ENCODE measurements around the gene PML.
"Not testable (repeated sequence)": the region's sequence is repeated elsewhere in the genome, so short reads cannot be mapped to it uniquely, and the experiment has no call there.

Gene PML

DNA sequence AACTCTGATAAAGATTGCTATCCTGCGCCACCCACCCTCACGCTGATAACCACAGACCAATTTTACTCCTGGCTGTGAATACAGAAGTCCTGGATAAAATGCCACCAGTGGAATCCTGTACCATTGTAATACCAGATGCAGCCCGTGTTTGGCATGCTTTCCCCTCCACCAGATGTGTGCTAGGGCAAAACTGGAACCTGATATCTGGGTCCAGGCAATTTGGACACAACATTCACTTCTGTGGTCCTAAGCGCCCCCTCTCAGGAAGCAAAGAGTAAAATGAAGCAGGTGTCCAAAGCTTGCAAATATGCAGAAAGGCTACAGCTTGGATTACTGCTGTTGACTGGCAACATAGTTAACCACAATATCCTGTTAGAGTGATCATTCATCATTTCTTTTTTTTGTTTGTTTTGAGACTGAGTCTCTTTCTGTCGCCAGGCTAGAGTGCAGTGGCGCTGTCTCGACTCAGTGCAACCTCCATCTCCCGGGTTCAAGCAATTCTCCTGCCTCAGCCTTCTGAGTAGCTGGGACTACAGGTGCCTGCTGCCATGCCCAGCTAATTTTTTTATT is 35.4 kb upstream of the PML start:
- H3K36me3 ChIP-seq (ENCODE audit: control insufficient read depth, insufficient read depth, low read length): no peaks in the 10 kb centered on the region
- H3K4me3 ChIP-seq (ENCODE audit: extremely low read depth, insufficient read depth, low read length, poor library complexity, severe bottlenecking): no peak overlapping the region
- no peaks in the 10 kb centered on the region for H3K4me1 ChIP-seq (ENCODE audit: control insufficient read depth, insufficient read depth, low read length, poor library complexity, severe bottlenecking)
- WGBS, 2 experiments (ENCODE audit: insufficient coverage in 2 of 2): 84 to 88% methylated on average over 5 to 8 of the region's 8 CpGs
- no peak overlapping the region for H3K27ac ChIP-seq (ENCODE audit: low read depth, low read length, severe bottlenecking)
- H3K9me3 ChIP-seq (ENCODE audit: control insufficient read depth, low read length): no peaks in the 10 kb centered on the region

DNA sequence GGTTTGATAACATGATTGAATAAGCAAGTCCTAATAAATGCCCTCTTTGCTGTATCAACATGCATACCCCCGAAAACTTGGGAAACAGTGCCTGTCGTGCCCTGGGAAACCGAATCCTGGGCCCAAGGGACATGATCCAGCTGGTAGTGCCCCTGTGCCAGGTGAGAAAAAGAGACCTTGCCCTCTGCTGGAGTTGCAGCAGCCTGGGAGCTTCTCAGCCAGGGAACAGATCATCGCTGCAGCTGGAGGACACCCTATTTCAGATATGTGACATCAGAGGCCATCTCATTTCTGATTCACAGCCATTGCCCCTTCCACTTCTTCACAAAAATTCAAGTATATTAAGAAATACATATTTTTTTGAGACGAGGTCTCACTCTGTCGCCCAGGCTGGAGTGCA is 34.7 kb upstream of the PML start:
- WGBS, 2 experiments (ENCODE audit: insufficient coverage in 2 of 2): 71 to 87% methylated on average over 4 to 6 of the region's 6 CpGs
- H3K27ac ChIP-seq (ENCODE audit: low read depth, low read length, severe bottlenecking): no peak overlapping the region
- H3K4me1 ChIP-seq (ENCODE audit: control insufficient read depth, insufficient read depth, low read length, poor library complexity, severe bottlenecking): peaks cover under 1% of the 10 kb centered on the region
- no peak overlapping the region for H3K4me3 ChIP-seq (ENCODE audit: extremely low read depth, insufficient read depth, low read length, poor library complexity, severe bottlenecking)
- H3K36me3 ChIP-seq (ENCODE audit: control insufficient read depth, insufficient read depth, low read length): no peaks in the 10 kb centered on the region
- H3K9me3 ChIP-seq (ENCODE audit: control insufficient read depth, low read length): no peaks in the 10 kb centered on the region

DNA sequence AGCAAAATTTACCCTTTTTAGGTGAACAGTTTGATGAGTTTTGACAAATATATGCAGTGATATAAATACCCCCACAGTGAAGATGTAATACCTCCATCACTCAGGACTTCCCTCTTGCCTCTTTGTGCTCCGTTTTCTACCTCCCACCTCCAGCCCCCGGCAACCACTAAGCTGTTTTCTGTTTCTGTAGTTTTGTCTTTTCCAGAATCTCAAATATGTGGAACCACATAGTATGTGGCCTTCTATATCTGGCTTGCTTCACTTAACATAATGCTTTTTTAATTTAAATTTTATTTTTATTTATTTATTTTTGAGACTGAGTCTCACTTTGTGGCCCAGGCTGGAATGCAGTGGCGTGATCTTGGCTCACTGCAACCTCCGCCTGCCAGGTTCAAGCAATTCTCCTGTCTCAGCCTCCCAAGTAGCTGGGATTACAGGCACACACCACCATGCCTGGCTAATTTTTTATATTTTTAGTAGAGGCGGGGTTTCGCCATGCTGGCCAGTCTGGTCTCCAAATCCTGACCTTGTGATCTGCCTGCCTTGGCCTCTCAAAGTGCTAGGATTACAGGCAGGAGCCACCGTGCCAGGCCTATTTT is 33.9 kb upstream of the PML start:
- WGBS, 2 experiments (ENCODE audit: insufficient coverage in 2 of 2): 92 to 93% methylated on average over 3 to 6 of the region's 7 CpGs
- not testable (repeated sequence) for H3K4me1 ChIP-seq (ENCODE audit: control insufficient read depth, insufficient read depth, low read length, poor library complexity, severe bottlenecking); H3K27ac ChIP-seq (ENCODE audit: low read depth, low read length, severe bottlenecking); H3K4me3 ChIP-seq (ENCODE audit: extremely low read depth, insufficient read depth, low read length, poor library complexity, severe bottlenecking); H3K9me3 ChIP-seq (ENCODE audit: control insufficient read depth, low read length); H3K36me3 ChIP-seq (ENCODE audit: control insufficient read depth, insufficient read depth, low read length)

DNA sequence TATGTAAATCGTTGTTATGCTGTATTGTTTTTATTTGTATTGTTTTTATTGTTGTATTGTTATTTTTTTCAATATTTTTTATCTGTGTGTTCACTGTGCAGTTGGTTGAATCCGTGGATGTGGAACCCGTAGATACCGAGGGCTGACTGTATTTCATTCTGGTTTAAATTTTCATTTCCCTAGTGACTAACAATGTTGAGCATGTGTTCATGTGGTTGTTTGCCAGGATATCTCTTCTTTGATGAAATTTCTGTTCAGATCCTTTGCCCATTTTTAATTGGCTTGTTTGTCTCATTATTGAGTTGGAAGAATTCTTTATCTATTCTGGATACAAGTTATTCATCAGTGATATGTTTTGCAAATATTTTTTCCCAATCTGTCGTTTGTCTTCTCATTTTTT is 32.1 kb upstream of the PML start:
- Histone ChIP-seq H3K4me1 (ENCODE audit: control insufficient read depth, insufficient read depth, low read length, poor library complexity, severe bottlenecking) (peaks cover 18% of the 10 kb centered on the region), H3K27ac (ENCODE audit: low read depth, low read length, severe bottlenecking) (no peak overlapping the region), H3K36me3 (ENCODE audit: control insufficient read depth, insufficient read depth, low read length) (no peaks in the 10 kb centered on the region), H3K9me3 (ENCODE audit: control insufficient read depth, low read length) (no peaks in the 10 kb centered on the region), H3K4me3 (ENCODE audit: extremely low read depth, insufficient read depth, low read length, poor library complexity, severe bottlenecking) (no peak overlapping the region)
- WGBS, 2 experiments (ENCODE audit: insufficient coverage in 2 of 2): 100% methylated on average over 1 of the region's 5 CpGs; no CpG with 5 or more reads in 1 of the 2 experiments

DNA sequence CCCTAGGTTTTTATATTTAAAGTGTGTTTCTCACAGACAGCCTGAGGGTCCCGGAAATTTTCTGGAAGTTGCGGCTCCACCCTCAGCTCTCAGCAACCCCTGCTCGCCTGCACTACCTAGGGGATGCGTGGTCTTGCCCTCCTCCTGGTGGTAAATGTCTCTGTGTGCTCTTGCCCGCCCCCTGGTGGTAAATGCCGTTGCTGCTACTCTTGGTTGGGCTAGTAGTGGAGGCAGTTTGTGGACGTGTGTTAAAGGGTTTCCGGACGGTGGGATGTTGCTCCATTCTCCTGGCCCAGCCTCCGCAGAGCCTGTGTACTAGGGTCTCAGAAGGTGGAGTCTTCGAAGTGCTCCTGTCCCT is 29.8 kb upstream of the PML start:
- Histone ChIP-seq H3K4me3 (ENCODE audit: extremely low read depth, insufficient read depth, low read length, poor library complexity, severe bottlenecking) (no peak overlapping the region), H3K36me3 (ENCODE audit: control insufficient read depth, insufficient read depth, low read length) (no peaks in the 10 kb centered on the region), H3K27ac (ENCODE audit: low read depth, low read length, severe bottlenecking) (peak overlapping the region; percentile 56), H3K9me3 (ENCODE audit: control insufficient read depth, low read length) (no peaks in the 10 kb centered on the region), H3K4me1 (ENCODE audit: control insufficient read depth, insufficient read depth, low read length, poor library complexity, severe bottlenecking) (peaks cover 18% of the 10 kb centered on the region)
- 6 to 23% methylated on average over 7 of the region's 11 CpGs for WGBS, 2 experiments (ENCODE audit: insufficient coverage in 2 of 2)

DNA sequence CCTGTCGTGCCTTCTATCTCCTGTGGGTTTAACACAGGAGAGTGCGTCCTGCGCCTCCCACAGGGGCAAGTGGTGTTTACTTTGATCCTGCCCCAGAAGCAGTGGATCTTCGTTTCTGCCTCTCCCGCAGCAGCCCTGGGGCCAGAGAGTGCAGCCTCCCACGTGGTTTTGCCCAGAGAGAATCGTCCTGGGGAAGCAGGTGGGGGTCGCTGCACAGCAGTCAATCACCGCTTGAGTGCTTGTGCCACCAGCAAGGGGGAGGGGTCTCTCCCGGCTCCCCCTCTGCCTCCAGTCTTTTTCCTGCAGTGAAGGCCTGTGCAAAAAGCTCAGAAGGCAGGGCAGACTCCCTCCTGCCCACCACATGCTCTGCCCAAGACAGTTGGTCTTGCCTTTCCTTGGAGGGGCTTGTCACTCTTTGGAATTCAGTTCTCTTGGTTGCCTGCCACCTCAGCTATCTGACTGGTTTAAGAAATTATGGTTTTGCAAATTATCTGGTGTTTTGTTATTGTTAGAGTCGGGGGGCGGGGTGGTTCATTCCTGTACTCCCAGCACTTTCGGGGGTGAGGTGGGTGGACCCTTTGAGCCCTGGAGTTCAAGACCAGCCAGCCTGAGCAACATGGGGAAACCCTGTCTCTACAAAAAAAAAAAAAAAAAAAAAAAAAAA is 29.3 kb upstream of the PML start:
- Histone ChIP-seq H3K27ac (ENCODE audit: low read depth, low read length, severe bottlenecking) (peak overlapping the region; percentile 56), H3K4me3 (ENCODE audit: extremely low read depth, insufficient read depth, low read length, poor library complexity, severe bottlenecking) (no peak overlapping the region), H3K4me1 (ENCODE audit: control insufficient read depth, insufficient read depth, low read length, poor library complexity, severe bottlenecking) (peaks cover 18% of the 10 kb centered on the region), H3K36me3 (ENCODE audit: control insufficient read depth, insufficient read depth, low read length) (no peaks in the 10 kb centered on the region), H3K9me3 (ENCODE audit: control insufficient read depth, low read length) (no peaks in the 10 kb centered on the region)
- 16 to 21% methylated on average over 9 to 10 of the region's 13 CpGs for WGBS, 2 experiments (ENCODE audit: insufficient coverage in 2 of 2)

DNA sequence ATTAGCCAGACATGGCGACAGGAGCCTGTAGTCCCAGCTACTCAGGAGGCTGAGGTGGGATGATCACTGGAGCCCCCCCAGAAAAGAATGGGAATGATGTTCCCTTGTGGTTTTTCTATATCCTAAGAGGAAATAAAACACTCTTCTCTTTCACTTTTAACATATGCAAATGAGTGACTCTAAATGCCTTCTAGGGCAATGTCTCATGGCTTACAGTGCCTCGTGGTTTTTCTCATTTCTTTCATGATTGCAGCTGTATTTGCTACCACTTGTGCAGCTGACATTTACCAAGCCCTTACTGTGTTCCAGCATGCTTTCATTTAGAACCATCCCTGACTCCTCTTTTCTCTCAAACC is 28.8 kb upstream of the PML start:
- Histone ChIP-seq H3K4me1 (ENCODE audit: control insufficient read depth, insufficient read depth, low read length, poor library complexity, severe bottlenecking) (peaks cover 18% of the 10 kb centered on the region), H3K27ac (ENCODE audit: low read depth, low read length, severe bottlenecking) (no peak overlapping the region)
- 42 to 82% methylated on average over 1 of the region's 2 CpGs for WGBS, 2 experiments (ENCODE audit: insufficient coverage in 2 of 2)

DNA sequence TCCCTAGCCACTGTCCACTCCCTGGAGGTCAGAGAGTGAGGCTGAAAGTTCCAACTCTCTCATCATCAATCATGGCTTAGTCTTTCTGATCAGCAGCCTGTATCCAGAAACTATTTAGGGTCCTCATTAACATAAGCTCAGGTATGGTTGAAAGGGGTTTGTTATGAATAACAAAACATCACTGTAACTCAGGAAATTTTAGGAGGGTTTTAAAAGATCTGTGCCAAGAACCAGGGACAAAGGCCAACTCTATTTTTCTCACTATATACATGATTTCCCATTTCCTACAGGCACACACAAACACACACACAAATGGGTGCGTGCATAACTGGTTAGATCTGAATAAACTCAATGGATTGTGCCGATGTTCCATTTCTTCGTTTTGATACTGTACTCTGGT is 26.1 kb upstream of the PML start:
- Histone ChIP-seq H3K4me1 (ENCODE audit: control insufficient read depth, insufficient read depth, low read length, poor library complexity, severe bottlenecking) (peaks cover 20% of the 10 kb centered on the region), H3K4me3 (ENCODE audit: extremely low read depth, insufficient read depth, low read length, poor library complexity, severe bottlenecking) (no peak overlapping the region), H3K36me3 (ENCODE audit: control insufficient read depth, insufficient read depth, low read length) (no peaks in the 10 kb centered on the region), H3K9me3 (ENCODE audit: control insufficient read depth, low read length) (no peaks in the 10 kb centered on the region), H3K27ac (ENCODE audit: low read depth, low read length, severe bottlenecking) (no peak overlapping the region)
- no CpG with 5 or more reads among the region's 3 CpGs for WGBS, 2 experiments (ENCODE audit: insufficient coverage in 2 of 2)

More for the DNA sequence above, 28.8 kb upstream of the PML start:
- Histone ChIP-seq H3K9me3 (ENCODE audit: control insufficient read depth, low read length) (no peaks in the 10 kb centered on the region), H3K4me3 (ENCODE audit: extremely low read depth, insufficient read depth, low read length, poor library complexity, severe bottlenecking) (no peak overlapping the region), H3K36me3 (ENCODE audit: control insufficient read depth, insufficient read depth, low read length) (no peaks in the 10 kb centered on the region)

DNA sequence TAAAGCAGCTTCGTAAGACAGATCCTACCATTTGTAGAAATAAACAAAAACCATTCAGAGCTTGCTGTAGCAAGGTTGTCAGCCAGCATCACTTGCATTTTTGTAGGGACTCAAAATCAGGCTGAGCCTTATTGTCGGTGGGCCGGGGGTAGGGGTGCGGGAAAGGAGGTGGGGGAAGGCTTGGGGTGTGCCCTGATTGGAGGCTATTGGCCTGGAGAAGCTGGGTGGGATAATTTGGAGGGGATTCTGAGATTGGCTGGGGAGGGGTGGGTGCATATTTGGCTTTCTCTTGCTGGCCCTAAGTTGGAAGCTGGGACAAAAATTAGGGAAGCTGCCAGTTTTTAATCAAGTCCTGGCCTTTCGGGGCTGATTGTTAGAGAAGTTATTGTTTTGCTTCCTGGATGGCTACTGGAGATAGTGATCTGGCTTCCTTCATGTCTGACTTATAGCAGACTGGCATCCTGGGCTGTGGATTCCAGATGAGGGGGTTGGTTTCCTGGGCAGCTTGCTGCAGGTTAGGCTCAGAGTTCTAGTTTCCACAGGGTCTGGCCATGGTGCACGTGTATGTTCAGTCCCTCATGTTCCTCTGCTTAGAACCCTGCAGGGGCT is 25.3 kb upstream of the PML start:
- 85 to 88% methylated on average over 5 of the region's 6 CpGs for WGBS, 2 experiments (ENCODE audit: insufficient coverage in 2 of 2)
- Histone ChIP-seq H3K27ac (ENCODE audit: low read depth, low read length, severe bottlenecking) (no peak overlapping the region), H3K9me3 (ENCODE audit: control insufficient read depth, low read length) (no peaks in the 10 kb centered on the region), H3K4me3 (ENCODE audit: extremely low read depth, insufficient read depth, low read length, poor library complexity, severe bottlenecking) (no peak overlapping the region), H3K4me1 (ENCODE audit: control insufficient read depth, insufficient read depth, low read length, poor library complexity, severe bottlenecking) (peaks cover 20% of the 10 kb centered on the region), H3K36me3 (ENCODE audit: control insufficient read depth, insufficient read depth, low read length) (no peaks in the 10 kb centered on the region)

DNA sequence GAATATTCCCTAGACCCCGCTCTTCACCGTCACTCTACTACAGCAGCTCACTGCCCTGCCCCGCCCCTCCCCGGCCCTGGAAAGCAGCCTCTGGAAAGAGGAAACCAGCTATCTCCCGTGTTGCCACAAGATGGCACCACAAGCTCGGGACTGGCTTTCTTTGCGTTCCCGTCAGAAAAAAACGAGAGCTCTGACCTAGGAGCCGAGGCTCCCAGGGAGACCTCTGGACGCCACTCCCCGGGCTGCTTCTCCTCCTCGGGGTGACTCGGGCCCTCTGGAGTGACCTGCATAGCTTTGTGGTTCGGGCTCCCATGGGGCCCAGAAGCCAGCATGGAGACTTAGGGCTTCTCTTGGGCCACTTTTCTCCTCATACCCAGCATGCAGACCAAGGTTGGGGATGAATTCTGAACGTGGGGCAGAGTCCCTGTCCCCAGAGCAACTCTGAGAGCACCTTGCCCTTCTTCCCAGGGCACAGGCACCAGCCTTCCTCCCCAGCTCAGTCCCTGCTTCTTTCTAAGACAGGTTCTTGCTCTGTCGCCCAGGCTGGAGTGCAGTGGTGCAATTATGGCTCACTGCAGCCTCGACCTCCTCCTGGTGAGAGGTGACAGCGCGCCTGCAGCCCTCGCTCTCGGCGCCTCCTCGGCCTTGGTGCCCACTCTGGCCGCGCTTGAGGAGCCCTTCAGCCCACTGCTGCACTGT is 21.4 kb upstream of the PML start:
- WGBS, 2 experiments (ENCODE audit: insufficient coverage in 2 of 2): 9 to 35% methylated on average over 16 to 21 of the region's 26 CpGs
- no peak overlapping the region for H3K4me3 ChIP-seq (ENCODE audit: extremely low read depth, insufficient read depth, low read length, poor library complexity, severe bottlenecking)

More for the DNA sequence above, 21.4 kb upstream of the PML start:
- Histone ChIP-seq H3K4me1 (ENCODE audit: control insufficient read depth, insufficient read depth, low read length, poor library complexity, severe bottlenecking) (peaks cover 2% of the 10 kb centered on the region), H3K9me3 (ENCODE audit: control insufficient read depth, low read length) (no peaks in the 10 kb centered on the region), H3K36me3 (ENCODE audit: control insufficient read depth, insufficient read depth, low read length) (no peaks in the 10 kb centered on the region), H3K27ac (ENCODE audit: low read depth, low read length, severe bottlenecking) (no peak overlapping the region)
